ENCODE data around the gene H2BK1. TPM values are rescaled to one million over a fixed set of nuclear protein-coding genes. Genes with fewer than 3 reads are reported as not detected.

Gene H2BK1
- not detected for total RNA-seq

- peaks cover 21% of the 10 kb centered on the region for H3K4me1 Mint-ChIP-seq
Observed at GRCh38 chr7:151210087-151210854, at the start of gene H2BK1. H2BK1 (minus strand) TSS chr7:151210488; CDS start chr7:151210318, 170 bp downstream.

DNA sequence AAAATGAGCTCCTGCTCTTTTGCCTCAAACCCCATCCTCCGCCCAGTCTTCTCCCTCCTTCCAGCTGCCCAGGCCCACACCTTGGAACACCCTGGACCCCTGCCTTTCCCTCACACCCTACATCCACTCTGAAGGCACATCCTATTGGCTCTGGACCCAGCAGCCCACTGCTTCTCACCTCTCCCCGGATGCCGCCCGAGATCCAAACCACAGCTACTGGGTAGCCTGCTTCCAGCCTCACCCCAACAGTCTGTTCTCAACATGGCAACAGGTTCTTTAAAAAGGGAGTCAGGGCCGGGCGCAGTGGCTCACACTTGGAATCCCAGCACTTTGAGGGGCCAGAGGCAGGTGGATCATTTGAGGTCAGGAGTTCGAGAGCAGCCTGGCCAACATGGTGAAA lies 47.7 kb upstream of the H2BK1 start:
- H3K36me3 Mint-ChIP-seq (ENCODE audit: low read depth), result no peaks in the 10 kb centered on the region
- H3K4me3 Mint-ChIP-seq, result no peak overlapping the region
- ATAC-seq (no peak), DNase-seq (no peak)
- peaks cover 27% of the 10 kb centered on the region for H3K27me3 Mint-ChIP-seq
- no peak overlapping the region for H3K27ac Mint-ChIP-seq
- ChIA-PET POLR2A (no interaction called here), CTCF (interaction anchor here (0.7 kb wide), 1 partner anchor 1142 kb away, joined by 3 read pairs; no protein-coding TSS in a partner anchor)
- no peaks in the 10 kb centered on the region for H3K4me1 Mint-ChIP-seq
- H3K9me3 Mint-ChIP-seq (ENCODE audit: low read depth), result no peaks in the 10 kb centered on the region
- intact Hi-C loops (cut with DNase I, micrococcal nuclease), result no loop called here

More at GRCh38 chr7:151210087-151210854, at the start of gene H2BK1:
- H3K4me3 Mint-ChIP-seq, result no peak within 1 kb of the TSS
- ChIA-PET CTCF (interaction anchor here (1.6 kb wide), 1 partner anchor 33 kb away, joined by 6 read pairs; no protein-coding TSS in a partner anchor), POLR2A (no interaction called here)
- no peaks in the 10 kb centered on the region for H3K27me3 Mint-ChIP-seq
- no peak for DNase-seq
- H3K36me3 Mint-ChIP-seq (ENCODE audit: low read depth), result peaks cover 12% of the 10 kb centered on the region
- intact Hi-C loops (cut with DNase I, micrococcal nuclease), result no loop called here
- no peak for ATAC-seq
- H3K9me3 Mint-ChIP-seq (ENCODE audit: low read depth), result no peaks in the 10 kb centered on the region
- no peak within 1 kb of the TSS for H3K27ac Mint-ChIP-seq

DNA sequence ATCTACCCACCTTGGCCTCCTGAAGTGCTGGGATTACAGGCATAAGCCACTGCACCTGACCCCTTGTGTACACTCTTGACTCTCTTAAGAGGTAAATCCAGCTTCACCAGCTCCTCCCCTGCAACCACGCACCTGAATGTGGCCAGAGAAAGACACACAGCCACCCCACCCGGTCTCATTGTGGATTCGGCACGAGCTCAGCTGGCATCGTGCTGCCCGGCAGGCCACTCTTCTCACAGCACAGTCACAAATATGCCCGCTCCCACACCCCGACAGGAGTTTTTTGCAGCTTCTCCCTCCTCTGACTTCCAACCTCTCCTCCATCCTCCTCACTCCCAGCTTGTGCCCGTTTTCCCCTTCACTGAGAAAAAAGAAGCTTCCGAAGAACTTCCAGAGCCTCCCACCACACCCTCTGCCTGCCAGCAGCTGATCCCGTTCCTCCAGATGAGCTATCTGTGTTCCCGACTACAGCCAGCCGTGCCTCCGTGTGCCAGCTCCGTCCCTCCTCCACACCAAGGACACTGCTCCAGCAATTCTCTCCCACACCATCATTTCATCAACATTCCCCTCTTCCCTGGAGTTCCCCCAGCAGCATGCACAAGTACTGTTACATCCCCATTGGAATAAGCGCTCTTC lies 46.2 kb upstream of the H2BK1 start:
- Mint-ChIP-seq H3K36me3 (ENCODE audit: low read depth) (no peaks in the 10 kb centered on the region), H3K4me3 (no peak overlapping the region), H3K9me3 (ENCODE audit: low read depth) (no peaks in the 10 kb centered on the region), H3K27me3 (peaks cover 37% of the 10 kb centered on the region), H3K4me1 (peaks cover 3% of the 10 kb centered on the region), H3K27ac (no peak overlapping the region)
- DNase-seq (no peak), ATAC-seq (no peak)
- POLR2A ChIA-PET, result no interaction called here
- CTCF ChIA-PET, result interaction anchor here (0.6 to 1.4 kb wide), 5 partner anchors 13 to 87 kb away, joined by 3 to 6 read pairs (median 3); no protein-coding TSS in a partner anchor
- intact Hi-C loops (cut with DNase I, micrococcal nuclease), result no loop called here

GRCh38 chr7:151255390-151255789 lies 45.1 kb upstream of the H2BK1 start:
- Mint-ChIP-seq H3K4me3 (no peak overlapping the region), H3K4me1 (peaks cover 7% of the 10 kb centered on the region), H3K27me3 (peaks cover 46% of the 10 kb centered on the region), H3K27ac (no peak overlapping the region), H3K36me3 (ENCODE audit: low read depth) (no peaks in the 10 kb centered on the region), H3K9me3 (ENCODE audit: low read depth) (no peaks in the 10 kb centered on the region)
- CTCF ChIA-PET, result interaction anchor here (0.6 to 1.4 kb wide), 2 partner anchors 12 to 235 kb away, joined by 3 to 6 read pairs; no protein-coding TSS in a partner anchor
- POLR2A ChIA-PET, result no interaction called here
- DNase-seq (no peak), ATAC-seq (no peak)
- intact Hi-C loops (cut with DNase I, micrococcal nuclease), result no loop called here

GRCh38 chr7:151254851-151255250 lies 44.6 kb upstream of the H2BK1 start:
- H3K9me3 Mint-ChIP-seq (ENCODE audit: low read depth), result no peaks in the 10 kb centered on the region
- H3K36me3 Mint-ChIP-seq (ENCODE audit: low read depth), result no peaks in the 10 kb centered on the region
- no peak overlapping the region for H3K27ac Mint-ChIP-seq
- ChIA-PET CTCF (no interaction called here), POLR2A (no interaction called here)
- peaks cover 51% of the 10 kb centered on the region for H3K27me3 Mint-ChIP-seq
- intact Hi-C loops (cut with DNase I, micrococcal nuclease), result no loop called here
- peaks cover 7% of the 10 kb centered on the region for H3K4me1 Mint-ChIP-seq
- ATAC-seq (no peak), DNase-seq (no peak)
- H3K4me3 Mint-ChIP-seq, result no peak overlapping the region

- Mint-ChIP-seq H3K4me3 (no peak overlapping the region), H3K27me3 (peaks cover 54% of the 10 kb centered on the region), H3K36me3 (ENCODE audit: low read depth) (no peaks in the 10 kb centered on the region), H3K9me3 (ENCODE audit: low read depth) (no peaks in the 10 kb centered on the region), H3K4me1 (peaks cover 11% of the 10 kb centered on the region), H3K27ac (no peak overlapping the region)
- ATAC-seq (no peak), DNase-seq (no peak)
- intact Hi-C loops (cut with DNase I, micrococcal nuclease), result no loop called here
- ChIA-PET POLR2A (no interaction called here), CTCF (interaction anchor here (0.5 kb wide), 1 partner anchor 71 kb away, joined by 3 read pairs; no protein-coding TSS in a partner anchor)
Observed at GRCh38 chr7:151254316-151254715, 44.0 kb upstream of the H2BK1 start.

- intact Hi-C loops (cut with DNase I, micrococcal nuclease), result no loop called here
- Mint-ChIP-seq H3K4me1 (peaks cover 17% of the 10 kb centered on the region), H3K9me3 (ENCODE audit: low read depth) (no peaks in the 10 kb centered on the region), H3K27me3 (peaks cover 60% of the 10 kb centered on the region), H3K27ac (no peak overlapping the region), H3K36me3 (ENCODE audit: low read depth) (no peaks in the 10 kb centered on the region), H3K4me3 (no peak overlapping the region)
- DNase-seq, result no peak
- ChIA-PET POLR2A (no interaction called here), CTCF (interaction anchor here (0.6 to 1.1 kb wide), 3 partner anchors 10 to 188 kb away, joined by 3 read pairs; no protein-coding TSS in a partner anchor)
- no peak for ATAC-seq
Observed at GRCh38 chr7:151252961-151253711, 42.8 kb upstream of the H2BK1 start.

DNA sequence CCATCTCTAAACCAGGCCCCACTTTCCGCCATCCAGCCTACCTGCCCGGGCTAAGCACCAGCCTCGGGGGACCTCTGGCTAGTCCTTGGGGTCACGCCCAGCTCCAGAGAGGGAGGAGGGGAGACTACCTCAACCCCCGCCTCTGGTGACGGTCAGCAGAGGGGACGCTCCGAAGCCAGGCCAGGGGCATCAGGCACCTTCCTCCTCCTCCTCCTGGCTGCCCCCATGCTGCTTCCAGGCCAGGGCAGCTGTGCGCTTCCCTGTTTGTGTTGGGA lies 42.2 kb upstream of the H2BK1 start:
- ATAC-seq (no peak), DNase-seq (no peak)
- H3K4me1 Mint-ChIP-seq, result peaks cover 21% of the 10 kb centered on the region
- H3K9me3 Mint-ChIP-seq (ENCODE audit: low read depth), result no peaks in the 10 kb centered on the region
- POLR2A ChIA-PET, result no interaction called here
- CTCF ChIA-PET, result interaction anchor here (0.6 to 1.1 kb wide), 4 partner anchors 10 to 189 kb away, joined by 3 read pairs; no protein-coding TSS in a partner anchor
- H3K27me3 Mint-ChIP-seq, result peaks cover 59% of the 10 kb centered on the region
- intact Hi-C loops (cut with DNase I, micrococcal nuclease), result no loop called here
- no peak overlapping the region for H3K27ac Mint-ChIP-seq
- H3K36me3 Mint-ChIP-seq (ENCODE audit: low read depth), result no peaks in the 10 kb centered on the region
- H3K4me3 Mint-ChIP-seq, result no peak overlapping the region

- ChIA-PET POLR2A (no interaction called here), CTCF (interaction anchor here (0.6 to 1.1 kb wide), 3 partner anchors 10 to 84 kb away, joined by 3 to 4 read pairs (median 3); no protein-coding TSS in a partner anchor)
- DNase-seq (no peak), ATAC-seq (no peak)
- Mint-ChIP-seq H3K4me1 (peaks cover 22% of the 10 kb centered on the region), H3K4me3 (peak overlapping the region; percentile 23), H3K9me3 (ENCODE audit: low read depth) (no peaks in the 10 kb centered on the region), H3K27me3 (peaks cover 61% of the 10 kb centered on the region), H3K36me3 (ENCODE audit: low read depth) (no peaks in the 10 kb centered on the region), H3K27ac (no peak overlapping the region)
- intact Hi-C loops (cut with DNase I, micrococcal nuclease), result no loop called here
Observed at GRCh38 chr7:151251689-151252560, 41.6 kb upstream of the H2BK1 start.

GRCh38 chr7:151251328-151251688 lies 41.0 kb upstream of the H2BK1 start:
- H3K4me3 Mint-ChIP-seq, result no peak overlapping the region
- ATAC-seq (no peak), DNase-seq (no peak)
- ChIA-PET POLR2A (no interaction called here), CTCF (no interaction called here)
- no peak overlapping the region for H3K27ac Mint-ChIP-seq
- intact Hi-C loops (cut with DNase I, micrococcal nuclease), result no loop called here
- no peaks in the 10 kb centered on the region for H3K9me3 Mint-ChIP-seq (ENCODE audit: low read depth)
- H3K27me3 Mint-ChIP-seq, result peaks cover 62% of the 10 kb centered on the region
- no peaks in the 10 kb centered on the region for H3K36me3 Mint-ChIP-seq (ENCODE audit: low read depth)
- peaks cover 22% of the 10 kb centered on the region for H3K4me1 Mint-ChIP-seq

All from activated CD4-positive, alpha-beta T cell treated with anti-CD3 and anti-CD28 coated beads for 36 hours (primary cell).